WTC11 (cell line): ENCODE measurements around the gene ACP4.

Source experiments
- CREB1 ChIP-seq: sonication (generic); formaldehyde crosslinking; IDR thresholded peaks from 2 replicates; pipeline ENCODE4 v1.8.0; 2023; ENCODE audit warnings: mild to moderate bottlenecking, missing genetic modification reagents
- ESRRA ChIP-seq: sonication (generic); formaldehyde crosslinking; IDR thresholded peaks from 2 replicates; pipeline ENCODE4 v1.8.1; 2022; ENCODE audit warnings: mild to moderate bottlenecking, missing genetic modification reagents, borderline replicate concordance
- FOXJ3 ChIP-seq: sonication (generic); formaldehyde crosslinking; IDR thresholded peaks from 2 replicates; pipeline ENCODE4 v1.9.0; 2021; ENCODE audit warnings: missing genetic modification reagents, mild to moderate bottlenecking, borderline replicate concordance
- MXD4 ChIP-seq: fragments of 250-450 bp; sonication (Bioruptor Pico); IDR thresholded peaks from 2 replicates; pipeline ENCODE4 v1.8.0; 2021; ENCODE audit warnings: mild to moderate bottlenecking, moderate library complexity, borderline replicate concordance
- NFE2L1 ChIP-seq: sonication (generic); formaldehyde crosslinking; IDR thresholded peaks from 2 replicates; pipeline ENCODE4 v1.8.1; 2023; ENCODE audit warnings: missing genetic modification reagents
- NR1H2 ChIP-seq: sonication (generic); formaldehyde crosslinking; IDR thresholded peaks from 2 replicates; pipeline ENCODE4 v1.9.0; 2021; ENCODE audit warnings: mild to moderate bottlenecking, moderate library complexity, missing genetic modification reagents
- SMAD4 ChIP-seq: sonication (generic); formaldehyde crosslinking; IDR thresholded peaks from 2 replicates; pipeline ENCODE4 v1.8.0; 2022; ENCODE audit warnings: mild to moderate bottlenecking, missing genetic modification reagents
- TEAD4 ChIP-seq: sonication (generic); formaldehyde crosslinking; IDR thresholded peaks from 2 replicates; pipeline ENCODE4 v1.8.0; 2022; ENCODE audit warnings: mild to moderate bottlenecking, missing genetic modification reagents
- TF ChIP-seq, protein P1 (sequence below): fragments of 200-600 bp; IDR thresholded peaks from 2 replicates; pipeline ENCODE4 v1.8.0; 2022; ENCODE audit warnings: antibody characterized with exemption
- TF ChIP-seq, protein P2 (sequence below): sonication (generic); formaldehyde crosslinking; IDR thresholded peaks from 2 replicates; pipeline ENCODE4 v1.8.1; 2023; ENCODE audit warnings: mild to moderate bottlenecking, missing genetic modification reagents, moderate library complexity
- TF ChIP-seq, protein P3 (sequence below): sonication (generic); formaldehyde crosslinking; IDR thresholded peaks from 2 replicates; pipeline ENCODE4 v1.8.1; 2022; ENCODE audit warnings: low read depth, mild to moderate bottlenecking, moderate library complexity, missing genetic modification reagents, borderline replicate concordance
- TF ChIP-seq, protein P4 (sequence below): sonication (generic); formaldehyde crosslinking; IDR thresholded peaks from 2 replicates; pipeline ENCODE4 v1.8.1; 2022; ENCODE audit warnings: mild to moderate bottlenecking, moderate library complexity, missing genetic modification reagents
- TF ChIP-seq, protein P5 (sequence below): sonication (generic); formaldehyde crosslinking; IDR thresholded peaks from 2 replicates; pipeline ENCODE4 v1.8.0; 2022; ENCODE audit warnings: mild to moderate bottlenecking, missing genetic modification reagents
- TF ChIP-seq, protein P6 (sequence below): fragments of 250-450 bp; sonication (Bioruptor Pico); IDR thresholded peaks from 2 replicates; pipeline ENCODE4 v1.9.0; 2021; ENCODE audit warnings: mild to moderate bottlenecking, borderline replicate concordance

DNA sequence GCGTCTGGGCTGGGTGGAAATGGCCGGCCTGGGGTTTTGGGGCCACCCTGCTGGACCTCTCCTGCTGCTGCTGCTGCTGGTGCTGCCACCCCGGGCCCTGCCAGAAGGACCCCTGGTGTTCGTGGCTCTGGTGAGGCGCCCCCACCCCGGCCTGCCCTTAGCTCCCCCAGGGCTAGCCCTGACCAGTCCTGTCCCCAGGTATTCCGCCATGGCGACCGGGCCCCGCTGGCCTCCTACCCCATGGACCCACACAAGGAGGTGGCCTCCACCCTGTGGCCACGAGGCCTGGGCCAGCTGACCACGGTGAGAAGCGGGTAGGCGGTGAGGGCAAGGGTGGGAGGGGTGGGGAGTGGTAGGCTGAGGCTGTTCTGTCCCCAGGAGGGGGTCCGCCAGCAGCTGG is at the start of gene ACP4:
- TF ChIP-seq, protein P1, sequence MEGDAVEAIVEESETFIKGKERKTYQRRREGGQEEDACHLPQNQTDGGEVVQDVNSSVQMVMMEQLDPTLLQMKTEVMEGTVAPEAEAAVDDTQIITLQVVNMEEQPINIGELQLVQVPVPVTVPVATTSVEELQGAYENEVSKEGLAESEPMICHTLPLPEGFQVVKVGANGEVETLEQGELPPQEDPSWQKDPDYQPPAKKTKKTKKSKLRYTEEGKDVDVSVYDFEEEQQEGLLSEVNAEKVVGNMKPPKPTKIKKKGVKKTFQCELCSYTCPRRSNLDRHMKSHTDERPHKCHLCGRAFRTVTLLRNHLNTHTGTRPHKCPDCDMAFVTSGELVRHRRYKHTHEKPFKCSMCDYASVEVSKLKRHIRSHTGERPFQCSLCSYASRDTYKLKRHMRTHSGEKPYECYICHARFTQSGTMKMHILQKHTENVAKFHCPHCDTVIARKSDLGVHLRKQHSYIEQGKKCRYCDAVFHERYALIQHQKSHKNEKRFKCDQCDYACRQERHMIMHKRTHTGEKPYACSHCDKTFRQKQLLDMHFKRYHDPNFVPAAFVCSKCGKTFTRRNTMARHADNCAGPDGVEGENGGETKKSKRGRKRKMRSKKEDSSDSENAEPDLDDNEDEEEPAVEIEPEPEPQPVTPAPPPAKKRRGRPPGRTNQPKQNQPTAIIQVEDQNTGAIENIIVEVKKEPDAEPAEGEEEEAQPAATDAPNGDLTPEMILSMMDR: no peak
- TF ChIP-seq, protein P2, sequence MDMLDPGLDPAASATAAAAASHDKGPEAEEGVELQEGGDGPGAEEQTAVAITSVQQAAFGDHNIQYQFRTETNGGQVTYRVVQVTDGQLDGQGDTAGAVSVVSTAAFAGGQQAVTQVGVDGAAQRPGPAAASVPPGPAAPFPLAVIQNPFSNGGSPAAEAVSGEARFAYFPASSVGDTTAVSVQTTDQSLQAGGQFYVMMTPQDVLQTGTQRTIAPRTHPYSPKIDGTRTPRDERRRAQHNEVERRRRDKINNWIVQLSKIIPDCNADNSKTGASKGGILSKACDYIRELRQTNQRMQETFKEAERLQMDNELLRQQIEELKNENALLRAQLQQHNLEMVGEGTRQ (CRISPR knock-in tag): no peak
- TF ChIP-seq, protein P3, sequence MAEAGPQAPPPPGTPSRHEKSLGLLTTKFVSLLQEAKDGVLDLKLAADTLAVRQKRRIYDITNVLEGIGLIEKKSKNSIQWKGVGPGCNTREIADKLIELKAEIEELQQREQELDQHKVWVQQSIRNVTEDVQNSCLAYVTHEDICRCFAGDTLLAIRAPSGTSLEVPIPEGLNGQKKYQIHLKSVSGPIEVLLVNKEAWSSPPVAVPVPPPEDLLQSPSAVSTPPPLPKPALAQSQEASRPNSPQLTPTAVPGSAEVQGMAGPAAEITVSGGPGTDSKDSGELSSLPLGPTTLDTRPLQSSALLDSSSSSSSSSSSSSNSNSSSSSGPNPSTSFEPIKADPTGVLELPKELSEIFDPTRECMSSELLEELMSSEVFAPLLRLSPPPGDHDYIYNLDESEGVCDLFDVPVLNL (CRISPR knock-in tag): no peak
- TF ChIP-seq NFE2L1: no peak
- TF ChIP-seq, protein P4, sequence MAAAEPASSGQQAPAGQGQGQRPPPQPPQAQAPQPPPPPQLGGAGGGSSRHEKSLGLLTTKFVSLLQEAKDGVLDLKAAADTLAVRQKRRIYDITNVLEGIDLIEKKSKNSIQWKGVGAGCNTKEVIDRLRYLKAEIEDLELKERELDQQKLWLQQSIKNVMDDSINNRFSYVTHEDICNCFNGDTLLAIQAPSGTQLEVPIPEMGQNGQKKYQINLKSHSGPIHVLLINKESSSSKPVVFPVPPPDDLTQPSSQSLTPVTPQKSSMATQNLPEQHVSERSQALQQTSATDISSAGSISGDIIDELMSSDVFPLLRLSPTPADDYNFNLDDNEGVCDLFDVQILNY (CRISPR knock-in tag): no peak
- TF ChIP-seq NR1H2: no peak
- TF ChIP-seq CREB1: no peak
- TF ChIP-seq, protein P5, sequence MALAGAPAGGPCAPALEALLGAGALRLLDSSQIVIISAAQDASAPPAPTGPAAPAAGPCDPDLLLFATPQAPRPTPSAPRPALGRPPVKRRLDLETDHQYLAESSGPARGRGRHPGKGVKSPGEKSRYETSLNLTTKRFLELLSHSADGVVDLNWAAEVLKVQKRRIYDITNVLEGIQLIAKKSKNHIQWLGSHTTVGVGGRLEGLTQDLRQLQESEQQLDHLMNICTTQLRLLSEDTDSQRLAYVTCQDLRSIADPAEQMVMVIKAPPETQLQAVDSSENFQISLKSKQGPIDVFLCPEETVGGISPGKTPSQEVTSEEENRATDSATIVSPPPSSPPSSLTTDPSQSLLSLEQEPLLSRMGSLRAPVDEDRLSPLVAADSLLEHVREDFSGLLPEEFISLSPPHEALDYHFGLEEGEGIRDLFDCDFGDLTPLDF (CRISPR knock-in tag): no peak
- no peak for TF ChIP-seq TEAD4
- no peak for TF ChIP-seq SMAD4 (CRISPR knock-in tag)
- TF ChIP-seq MXD4 (CRISPR knock-in tag): no peak
- no peak for TF ChIP-seq FOXJ3
- TF ChIP-seq ESRRA (CRISPR knock-in tag): no peak
- TF ChIP-seq, protein P6, sequence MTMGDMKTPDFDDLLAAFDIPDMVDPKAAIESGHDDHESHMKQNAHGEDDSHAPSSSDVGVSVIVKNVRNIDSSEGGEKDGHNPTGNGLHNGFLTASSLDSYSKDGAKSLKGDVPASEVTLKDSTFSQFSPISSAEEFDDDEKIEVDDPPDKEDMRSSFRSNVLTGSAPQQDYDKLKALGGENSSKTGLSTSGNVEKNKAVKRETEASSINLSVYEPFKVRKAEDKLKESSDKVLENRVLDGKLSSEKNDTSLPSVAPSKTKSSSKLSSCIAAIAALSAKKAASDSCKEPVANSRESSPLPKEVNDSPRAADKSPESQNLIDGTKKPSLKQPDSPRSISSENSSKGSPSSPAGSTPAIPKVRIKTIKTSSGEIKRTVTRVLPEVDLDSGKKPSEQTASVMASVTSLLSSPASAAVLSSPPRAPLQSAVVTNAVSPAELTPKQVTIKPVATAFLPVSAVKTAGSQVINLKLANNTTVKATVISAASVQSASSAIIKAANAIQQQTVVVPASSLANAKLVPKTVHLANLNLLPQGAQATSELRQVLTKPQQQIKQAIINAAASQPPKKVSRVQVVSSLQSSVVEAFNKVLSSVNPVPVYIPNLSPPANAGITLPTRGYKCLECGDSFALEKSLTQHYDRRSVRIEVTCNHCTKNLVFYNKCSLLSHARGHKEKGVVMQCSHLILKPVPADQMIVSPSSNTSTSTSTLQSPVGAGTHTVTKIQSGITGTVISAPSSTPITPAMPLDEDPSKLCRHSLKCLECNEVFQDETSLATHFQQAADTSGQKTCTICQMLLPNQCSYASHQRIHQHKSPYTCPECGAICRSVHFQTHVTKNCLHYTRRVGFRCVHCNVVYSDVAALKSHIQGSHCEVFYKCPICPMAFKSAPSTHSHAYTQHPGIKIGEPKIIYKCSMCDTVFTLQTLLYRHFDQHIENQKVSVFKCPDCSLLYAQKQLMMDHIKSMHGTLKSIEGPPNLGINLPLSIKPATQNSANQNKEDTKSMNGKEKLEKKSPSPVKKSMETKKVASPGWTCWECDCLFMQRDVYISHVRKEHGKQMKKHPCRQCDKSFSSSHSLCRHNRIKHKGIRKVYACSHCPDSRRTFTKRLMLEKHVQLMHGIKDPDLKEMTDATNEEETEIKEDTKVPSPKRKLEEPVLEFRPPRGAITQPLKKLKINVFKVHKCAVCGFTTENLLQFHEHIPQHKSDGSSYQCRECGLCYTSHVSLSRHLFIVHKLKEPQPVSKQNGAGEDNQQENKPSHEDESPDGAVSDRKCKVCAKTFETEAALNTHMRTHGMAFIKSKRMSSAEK (CRISPR knock-in tag): no peak
